Neural cell (in vitro differentiated cells): ENCODE results near the gene ADCY7.

Experiments
- EP300 ChIP-seq: fragments of 450-650 bp; conservative IDR thresholded peaks from 2 replicates; pipeline ENCODE4 v1.6.1; 2014; ENCODE audit warnings: antibody characterized with exemption, mild to moderate bottlenecking, moderate library complexity; ENCODE audit not compliant: poor library complexity, severe bottlenecking
- POLR2AphosphoS5 ChIP-seq: IDR thresholded peaks from 2 replicates; pipeline ENCODE4 v1.6.1; 2012
- SMC3 ChIP-seq: fragments of 450-650 bp; conservative IDR thresholded peaks from 2 replicates; pipeline ENCODE4 v1.6.1; 2014; ENCODE audit warnings: antibody characterized with exemption, mild to moderate bottlenecking, moderate library complexity; ENCODE audit not compliant: poor library complexity
- TF ChIP-seq, protein P1 (sequence below): fragments of 450-650 bp; IDR thresholded peaks from 2 replicates; pipeline ENCODE4 v1.5.1; 2014; ENCODE audit warnings: antibody characterized with exemption, mild to moderate bottlenecking, moderate library complexity; ENCODE audit not compliant: poor library complexity, severe bottlenecking
- TF ChIP-seq, protein P2 (sequence below): IDR thresholded peaks from 2 replicates; pipeline ENCODE4 v1.6.1; 2012; ENCODE audit warnings: borderline replicate concordance

DNA sequence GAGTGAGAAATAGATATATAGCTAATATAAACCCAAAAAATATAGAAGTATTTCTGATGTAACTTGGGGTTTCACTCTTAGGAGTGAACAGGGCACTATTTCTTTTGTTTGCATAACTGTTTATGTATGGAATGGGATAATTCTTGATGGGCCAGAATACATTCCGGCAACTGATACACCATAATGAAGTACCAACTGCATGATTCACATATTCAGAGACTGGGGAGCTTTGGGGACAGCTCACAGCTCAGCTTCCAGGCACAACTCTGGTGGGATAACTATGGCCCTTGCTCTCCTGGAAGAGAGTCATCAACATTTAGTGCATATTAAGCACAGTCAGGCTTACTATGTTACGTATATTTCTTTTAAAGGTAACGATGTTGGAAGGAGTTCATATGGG lies 42.1 kb upstream of the ADCY7 start:
- TF ChIP-seq, protein P1, sequence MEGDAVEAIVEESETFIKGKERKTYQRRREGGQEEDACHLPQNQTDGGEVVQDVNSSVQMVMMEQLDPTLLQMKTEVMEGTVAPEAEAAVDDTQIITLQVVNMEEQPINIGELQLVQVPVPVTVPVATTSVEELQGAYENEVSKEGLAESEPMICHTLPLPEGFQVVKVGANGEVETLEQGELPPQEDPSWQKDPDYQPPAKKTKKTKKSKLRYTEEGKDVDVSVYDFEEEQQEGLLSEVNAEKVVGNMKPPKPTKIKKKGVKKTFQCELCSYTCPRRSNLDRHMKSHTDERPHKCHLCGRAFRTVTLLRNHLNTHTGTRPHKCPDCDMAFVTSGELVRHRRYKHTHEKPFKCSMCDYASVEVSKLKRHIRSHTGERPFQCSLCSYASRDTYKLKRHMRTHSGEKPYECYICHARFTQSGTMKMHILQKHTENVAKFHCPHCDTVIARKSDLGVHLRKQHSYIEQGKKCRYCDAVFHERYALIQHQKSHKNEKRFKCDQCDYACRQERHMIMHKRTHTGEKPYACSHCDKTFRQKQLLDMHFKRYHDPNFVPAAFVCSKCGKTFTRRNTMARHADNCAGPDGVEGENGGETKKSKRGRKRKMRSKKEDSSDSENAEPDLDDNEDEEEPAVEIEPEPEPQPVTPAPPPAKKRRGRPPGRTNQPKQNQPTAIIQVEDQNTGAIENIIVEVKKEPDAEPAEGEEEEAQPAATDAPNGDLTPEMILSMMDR: no peak
- TF ChIP-seq, protein P2, sequence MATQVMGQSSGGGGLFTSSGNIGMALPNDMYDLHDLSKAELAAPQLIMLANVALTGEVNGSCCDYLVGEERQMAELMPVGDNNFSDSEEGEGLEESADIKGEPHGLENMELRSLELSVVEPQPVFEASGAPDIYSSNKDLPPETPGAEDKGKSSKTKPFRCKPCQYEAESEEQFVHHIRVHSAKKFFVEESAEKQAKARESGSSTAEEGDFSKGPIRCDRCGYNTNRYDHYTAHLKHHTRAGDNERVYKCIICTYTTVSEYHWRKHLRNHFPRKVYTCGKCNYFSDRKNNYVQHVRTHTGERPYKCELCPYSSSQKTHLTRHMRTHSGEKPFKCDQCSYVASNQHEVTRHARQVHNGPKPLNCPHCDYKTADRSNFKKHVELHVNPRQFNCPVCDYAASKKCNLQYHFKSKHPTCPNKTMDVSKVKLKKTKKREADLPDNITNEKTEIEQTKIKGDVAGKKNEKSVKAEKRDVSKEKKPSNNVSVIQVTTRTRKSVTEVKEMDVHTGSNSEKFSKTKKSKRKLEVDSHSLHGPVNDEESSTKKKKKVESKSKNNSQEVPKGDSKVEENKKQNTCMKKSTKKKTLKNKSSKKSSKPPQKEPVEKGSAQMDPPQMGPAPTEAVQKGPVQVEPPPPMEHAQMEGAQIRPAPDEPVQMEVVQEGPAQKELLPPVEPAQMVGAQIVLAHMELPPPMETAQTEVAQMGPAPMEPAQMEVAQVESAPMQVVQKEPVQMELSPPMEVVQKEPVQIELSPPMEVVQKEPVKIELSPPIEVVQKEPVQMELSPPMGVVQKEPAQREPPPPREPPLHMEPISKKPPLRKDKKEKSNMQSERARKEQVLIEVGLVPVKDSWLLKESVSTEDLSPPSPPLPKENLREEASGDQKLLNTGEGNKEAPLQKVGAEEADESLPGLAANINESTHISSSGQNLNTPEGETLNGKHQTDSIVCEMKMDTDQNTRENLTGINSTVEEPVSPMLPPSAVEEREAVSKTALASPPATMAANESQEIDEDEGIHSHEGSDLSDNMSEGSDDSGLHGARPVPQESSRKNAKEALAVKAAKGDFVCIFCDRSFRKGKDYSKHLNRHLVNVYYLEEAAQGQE: no peak
- TF ChIP-seq EP300: no peak
- TF ChIP-seq SMC3: no peak
- TF ChIP-seq POLR2AphosphoS5: no peak
